ENCODE data around the gene NCAM2. TPM values are rescaled to one million over a fixed set of nuclear protein-coding genes. Genes with fewer than 3 reads are reported as not detected.

NCAM2 gene
- total RNA-seq (not detected in 2 replicates), polyA plus RNA-seq (0.10 and 0.13 TPM in 2 replicates), polyA minus RNA-seq (0.07 TPM in 1 of 2 replicates, not detected in the other)
- 0.56 TPM for total RNA-seq (2013)

- H3K36me3 ChIP-seq (replicated peaks in 1 of 2; ENCODE audit: control extremely low read depth in 1 of 2, control insufficient read depth in 1 of 2, extremely low read depth in 1 of 2, insufficient read depth in 2 of 2, low read length in 1 of 2), result no peaks in the 10 kb centered on the region
- Mint-ChIP-seq H3K9me3 (ENCODE audit: insufficient read depth) (no peaks in the 10 kb centered on the region), H3K27ac (no peak within 1 kb of the TSS), H3K4me3 (peak within 1 kb of the TSS; percentile 85), H3K4me1 (peaks cover 19% of the 10 kb centered on the region), H3K27me3 (peaks cover 32% of the 10 kb centered on the region)
- peaks cover 16 to 19% of the 10 kb centered on the region in 2 donors for H3K4me1 ChIP-seq (ENCODE audit: control insufficient read depth in 2 of 2, insufficient read depth in 2 of 2, low read length in 2 of 2)
- peak within 1 kb of the TSS; percentile 31 to 72 (median 47) for H3K4me3 ChIP-seq (ENCODE audit: control extremely low read depth in 1 of 5, extremely low read depth in 1 of 5, insufficient read depth in 1 of 5, low read depth in 2 of 5, low read length in 4 of 5)
- CTCF ChIA-PET, result no interaction called here
- POLR2A ChIA-PET, result no interaction called here
- peak; percentile 75 for DNase-seq
- peaks cover 0 to 9% (median 0%) of the 10 kb centered on the region in 3 donors for H3K9me3 ChIP-seq (ENCODE audit: control extremely low read depth in 1 of 3, control insufficient read depth in 2 of 3, insufficient read depth in 1 of 3, low read length in 2 of 3)
- no peaks in the 10 kb centered on the region for H3K79me2 ChIP-seq (ENCODE audit: control insufficient read depth, insufficient read depth, low read length)
- intact Hi-C loops (cut with micrococcal nuclease), result loop anchor here (5.0 kb wide), 1 partner anchor 1794 kb away; no protein-coding TSS in a partner anchor
- peaks cover 0 to 26% (median 19%) of the 10 kb centered on the region in 4 experiments for H3K27me3 ChIP-seq (replicated peaks in 1 of 4; ENCODE audit: control extremely low read depth in 1 of 4, control insufficient read depth in 3 of 4, insufficient read depth in 4 of 4, low read length in 3 of 4)
- H3K27ac ChIP-seq (ENCODE audit: low read length in 2 of 2), result no peak within 1 kb of the TSS
- H3K9ac ChIP-seq (ENCODE audit: low read length), result peak within 1 kb of the TSS; percentile 66
- H3K4me2 ChIP-seq (replicated peaks; ENCODE audit: low read depth, low read length, poor library complexity, severe bottlenecking), result peak within 1 kb of the TSS; percentile 80
- TF ChIP-seq CTCF (IDR thresholded peaks at IDR 0.05), result no peak
- TF ChIP-seq EZH2 (IDR thresholded peaks at IDR 0.05; ENCODE audit: borderline replicate concordance, insufficient read depth, low read depth, low read length, poor library complexity, severe bottlenecking), result no peak
- no peaks in the 10 kb centered on the region for H4K20me1 ChIP-seq (ENCODE audit: control insufficient read depth, insufficient read depth, low read length, poor library complexity, severe bottlenecking)
- ATAC-seq (ENCODE audit: low read depth), result peak; percentile 74
- WGBS (ENCODE audit: insufficient coverage), result 2% methylated on average over 83 of the region's 86 CpGs
- H2AFZ ChIP-seq (ENCODE audit: insufficient read depth, low read depth, low read length, poor library complexity, severe bottlenecking), result peak within 1 kb of the TSS; percentile 72
These were observed at the start of gene NCAM2 for GRCh38 chr21:20997636-20998455. NCAM2 (plus strand) TSS chr21:20998409.

GRCh38 chr21:20949884-20950283 is 48.3 kb upstream of the NCAM2 start:
- Histone ChIP-seq H3K9me3 (ENCODE audit: control extremely low read depth in 1 of 3, control insufficient read depth in 2 of 3, insufficient read depth in 1 of 3, low read length in 2 of 3) (no peaks in the 10 kb centered on the region), H3K36me3 (replicated peaks in 1 of 2; ENCODE audit: control extremely low read depth in 1 of 2, control insufficient read depth in 1 of 2, extremely low read depth in 1 of 2, insufficient read depth in 2 of 2, low read length in 1 of 2) (no peaks in the 10 kb centered on the region), H3K79me2 (ENCODE audit: control insufficient read depth, insufficient read depth, low read length) (no peaks in the 10 kb centered on the region), H3K27me3 (replicated peaks in 1 of 4; ENCODE audit: control extremely low read depth in 1 of 4, control insufficient read depth in 3 of 4, insufficient read depth in 4 of 4, low read length in 3 of 4) (no peaks in the 10 kb centered on the region), H3K4me1 (ENCODE audit: control insufficient read depth in 2 of 2, insufficient read depth in 2 of 2, low read length in 2 of 2) (no peaks in the 10 kb centered on the region), H3K27ac (ENCODE audit: low read length in 2 of 2) (no peak overlapping the region), H4K20me1 (ENCODE audit: control insufficient read depth, insufficient read depth, low read length, poor library complexity, severe bottlenecking) (no peaks in the 10 kb centered on the region), H3K4me2 (replicated peaks; ENCODE audit: low read depth, low read length, poor library complexity, severe bottlenecking) (no peak overlapping the region), H3K9ac (ENCODE audit: low read length) (no peak overlapping the region), H3K4me3 (ENCODE audit: control extremely low read depth in 1 of 5, extremely low read depth in 1 of 5, insufficient read depth in 1 of 5, low read depth in 2 of 5, low read length in 4 of 5) (no peak overlapping the region), H2AFZ (ENCODE audit: insufficient read depth, low read depth, low read length, poor library complexity, severe bottlenecking) (no peak overlapping the region)
- Mint-ChIP-seq H3K27me3 (no peaks in the 10 kb centered on the region), H3K9me3 (ENCODE audit: insufficient read depth) (no peaks in the 10 kb centered on the region), H3K4me1 (no peaks in the 10 kb centered on the region), H3K4me3 (no peak overlapping the region), H3K27ac (no peak overlapping the region)
- DNase-seq, result no peak
- ATAC-seq (ENCODE audit: low read depth), result no peak
- CTCF ChIA-PET, result no interaction called here
- POLR2A ChIA-PET, result no interaction called here
- TF ChIP-seq CTCF (IDR thresholded peaks at IDR 0.05), result no peak
- TF ChIP-seq EZH2 (IDR thresholded peaks at IDR 0.05; ENCODE audit: borderline replicate concordance, insufficient read depth, low read depth, low read length, poor library complexity, severe bottlenecking), result no peak
- intact Hi-C loops (cut with micrococcal nuclease), result no loop called here
- WGBS (ENCODE audit: insufficient coverage), result no CpG with 5 or more reads among the region's 4 CpGs
